Neural cell (in vitro differentiated cells): Measurements from ENCODE around the gene SEL1L3. TPM values are rescaled to one million over a fixed set of nuclear protein-coding genes. Genes with fewer than 3 reads are reported as not detected.
"Not testable (repeated sequence)": the region's sequence is repeated elsewhere in the genome, so short reads cannot be mapped to it uniquely, and the experiment has no call there.

Experiments used
- H2AFZ ChIP-seq: fragments of 200-600, 300-800 bp; sonication (generic), shearing (Covaris generic); 2 replicates; pipeline ENCODE4 v1.6.0; 2014; ENCODE audit warnings: low read depth, mild to moderate bottlenecking, antibody characterized with exemption, low read length, moderate library complexity
- H3F3A ChIP-seq: fragments of 200-600 bp; shearing (Covaris generic); 2 replicates; pipeline ENCODE4 v1.6.1; 2016; ENCODE audit warnings: mild to moderate bottlenecking, moderate library complexity, mixed read lengths, antibody characterized with exemption, low read length; ENCODE audit not compliant: insufficient read depth, poor library complexity, severe bottlenecking
- H3K27ac ChIP-seq: fragments of 200-600, 300-800 bp; sonication (generic), shearing (Covaris generic); 2 replicates; pipeline ENCODE4 v1.5.1; 2014; ENCODE audit warnings: mild to moderate bottlenecking, low read length, moderate library complexity
- H3K27me3 ChIP-seq: fragments of 300-800, 200-600 bp; sonication (generic), shearing (Covaris generic); 2 replicates; pipeline ENCODE4 v1.6.0; 2014; ENCODE audit warnings: mild to moderate bottlenecking, low read depth, low read length, moderate library complexity; ENCODE audit not compliant: insufficient read depth
- H3K36me3 ChIP-seq: fragments of 300-800, 200-600 bp; sonication (generic), shearing (Covaris generic); 2 replicates; pipeline ENCODE4 v1.5.1; 2014; ENCODE audit warnings: mild to moderate bottlenecking, antibody characterized with exemption, low read length, moderate library complexity; ENCODE audit not compliant: insufficient read depth
- H3K4me2 ChIP-seq: fragments of 300-800, 200-600 bp; sonication (generic), shearing (Covaris generic); 2 replicates; pipeline ENCODE4 v1.6.0; 2014; ENCODE audit warnings: mild to moderate bottlenecking, low read length
- H3K4me3 ChIP-seq: fragments of 300-800, 200-600 bp; sonication (generic), shearing (Covaris generic); 2 replicates; pipeline ENCODE4 v1.5.1; 2014; ENCODE audit warnings: mild to moderate bottlenecking, low read length, moderate library complexity
- H3K79me2 ChIP-seq: fragments of 200-600 bp; shearing (Covaris generic); replicated peaks from 2 replicates; pipeline ENCODE4 v1.6.0; 2014; ENCODE audit warnings: mild to moderate bottlenecking, low read length, moderate library complexity; ENCODE audit not compliant: insufficient read depth
- H3K9ac ChIP-seq: fragments of 300-800, 200-600 bp; sonication (generic), shearing (Covaris generic); 2 replicates; pipeline ENCODE4 v1.6.1; 2016; ENCODE audit warnings: mild to moderate bottlenecking, low read length, mixed read lengths
- H3K9me2 ChIP-seq: fragments of 200-600 bp; shearing (Covaris generic); 2 replicates; pipeline ENCODE4 v1.6.1; 2016; ENCODE audit warnings: mild to moderate bottlenecking, low read length, mixed read lengths; ENCODE audit not compliant: insufficient read depth
- H3K9me3 ChIP-seq: fragments of 200-600, 300-800 bp; sonication (generic), shearing (Covaris generic); 2 replicates; pipeline ENCODE4 v1.6.1; 2016; ENCODE audit warnings: mild to moderate bottlenecking, mixed run types, low read length, moderate library complexity, mixed read lengths
- H4K20me1 ChIP-seq: fragments of 200-600 bp; shearing (Covaris generic); 2 replicates; pipeline ENCODE4 v1.6.1; 2016; ENCODE audit warnings: mild to moderate bottlenecking, mixed run types; ENCODE audit not compliant: insufficient read depth
- CTCF ChIP-seq: fragments of 450-650 bp; IDR thresholded peaks from 2 replicates; pipeline ENCODE4 v1.5.1; 2014; ENCODE audit warnings: antibody characterized with exemption, mild to moderate bottlenecking, moderate library complexity; ENCODE audit not compliant: poor library complexity, severe bottlenecking
- EP300 ChIP-seq: fragments of 450-650 bp; conservative IDR thresholded peaks from 2 replicates; pipeline ENCODE4 v1.6.1; 2014; ENCODE audit warnings: antibody characterized with exemption, mild to moderate bottlenecking, moderate library complexity; ENCODE audit not compliant: poor library complexity, severe bottlenecking
- EZH2 ChIP-seq: fragments of 200-600, 300-800 bp; shearing (Covaris generic), sonication (generic); IDR thresholded peaks from 2 replicates; pipeline ENCODE4 v1.6.1; 2014; ENCODE audit warnings: antibody characterized with exemption, low read length, borderline replicate concordance, mild to moderate bottlenecking; ENCODE audit not compliant: insufficient read depth, poor library complexity, severe bottlenecking
- MXI1 ChIP-seq: fragments of 450-650 bp; conservative IDR thresholded peaks from 2 replicates; pipeline ENCODE4 v1.6.1; 2014; ENCODE audit warnings: antibody characterized with exemption, mild to moderate bottlenecking; ENCODE audit not compliant: poor library complexity, severe bottlenecking
- POLR2AphosphoS5 ChIP-seq: IDR thresholded peaks from 2 replicates; pipeline ENCODE4 v1.6.1; 2012
- RAD21 ChIP-seq: fragments of 450-650 bp; conservative IDR thresholded peaks from 2 replicates; pipeline ENCODE4 v1.6.1; 2014; ENCODE audit warnings: antibody characterized with exemption, mild to moderate bottlenecking, moderate library complexity
- REST ChIP-seq: IDR thresholded peaks from 2 replicates; pipeline ENCODE4 v1.6.1; 2012; ENCODE audit warnings: borderline replicate concordance
- SMC3 ChIP-seq: fragments of 450-650 bp; conservative IDR thresholded peaks from 2 replicates; pipeline ENCODE4 v1.6.1; 2014; ENCODE audit warnings: antibody characterized with exemption, mild to moderate bottlenecking, moderate library complexity; ENCODE audit not compliant: poor library complexity
- TAF1 ChIP-seq: IDR thresholded peaks from 2 replicates; pipeline ENCODE4 v1.6.1; 2012; ENCODE audit warnings: low read depth
- polyA plus RNA-seq: library from polyadenylated mRNA; depleted of rRNA; stranded (reverse); fragments of >200 nt; gene quantifications from 2 replicates; pipeline ENCODE4 v1.2.3, GENCODE V29; 2014

The SEL1L3 gene
- polyA plus RNA-seq, 1 donor from 2014 or later = 2.0 TPM

- no peaks in the 10 kb centered on the region for H3F3A ChIP-seq
- no peak overlapping the region for H2AFZ ChIP-seq
- no peak overlapping the region for H3K4me3 ChIP-seq
- no peak overlapping the region for H3K27ac ChIP-seq
- no peak overlapping the region for H3K9ac ChIP-seq
- H3K9me2 ChIP-seq = no peaks in the 10 kb centered on the region
- H4K20me1 ChIP-seq = no peaks in the 10 kb centered on the region
- no peaks in the 10 kb centered on the region for H3K79me2 ChIP-seq
- H3K27me3 ChIP-seq = peaks cover 17% of the 10 kb centered on the region
- no peaks in the 10 kb centered on the region for H3K9me3 ChIP-seq
- TF ChIP-seq RAD21 (no peak), MXI1 (no peak), EZH2 (no peak), TAF1 (no peak), POLR2AphosphoS5 (no peak), CTCF (no peak), SMC3 (no peak), REST (no peak), EP300 (no peak)
- H3K36me3 ChIP-seq = no peaks in the 10 kb centered on the region
- no peak overlapping the region for H3K4me2 ChIP-seq
Observed at GRCh38 chr4:25867781-25868294, 5.0 kb upstream of the SEL1L3 start.

GRCh38 chr4:25866401-25866800 lies 3.6 kb upstream of the SEL1L3 start:
- H3K36me3 ChIP-seq, H2AFZ ChIP-seq, H3K9ac ChIP-seq, H3K79me2 ChIP-seq, H3K4me3 ChIP-seq, H3K9me2 ChIP-seq, H3K9me3 ChIP-seq, H3F3A ChIP-seq, H3K4me2 ChIP-seq, H3K27ac ChIP-seq, H4K20me1 ChIP-seq: not testable (repeated sequence)
- peaks cover 28% of the 10 kb centered on the region for H3K27me3 ChIP-seq

GRCh38 chr4:25865586-25865985 lies 2.8 kb upstream of the SEL1L3 start:
- H3K27ac ChIP-seq = no peak overlapping the region
- no peak overlapping the region for H3K4me2 ChIP-seq
- no peaks in the 10 kb centered on the region for H3K9me2 ChIP-seq
- H4K20me1 ChIP-seq = no peaks in the 10 kb centered on the region
- no peak overlapping the region for H3K4me3 ChIP-seq
- H3K27me3 ChIP-seq = peaks cover 36% of the 10 kb centered on the region
- no peaks in the 10 kb centered on the region for H3K9me3 ChIP-seq
- H3K9ac ChIP-seq = no peak overlapping the region
- no peak for TF ChIP-seq POLR2AphosphoS5
- TF ChIP-seq EP300 = no peak
- no peak for TF ChIP-seq SMC3
- no peak for TF ChIP-seq MXI1
- no peak for TF ChIP-seq TAF1
- TF ChIP-seq RAD21 = no peak
- no peak for TF ChIP-seq EZH2
- TF ChIP-seq CTCF = no peak
- TF ChIP-seq REST = no peak
- H3K79me2 ChIP-seq = no peaks in the 10 kb centered on the region
- no peaks in the 10 kb centered on the region for H3K36me3 ChIP-seq
- no peaks in the 10 kb centered on the region for H3F3A ChIP-seq
- H2AFZ ChIP-seq = no peak overlapping the region
